ENCODE data around the gene B3GAT1.

B3GAT1 gene

DNA sequence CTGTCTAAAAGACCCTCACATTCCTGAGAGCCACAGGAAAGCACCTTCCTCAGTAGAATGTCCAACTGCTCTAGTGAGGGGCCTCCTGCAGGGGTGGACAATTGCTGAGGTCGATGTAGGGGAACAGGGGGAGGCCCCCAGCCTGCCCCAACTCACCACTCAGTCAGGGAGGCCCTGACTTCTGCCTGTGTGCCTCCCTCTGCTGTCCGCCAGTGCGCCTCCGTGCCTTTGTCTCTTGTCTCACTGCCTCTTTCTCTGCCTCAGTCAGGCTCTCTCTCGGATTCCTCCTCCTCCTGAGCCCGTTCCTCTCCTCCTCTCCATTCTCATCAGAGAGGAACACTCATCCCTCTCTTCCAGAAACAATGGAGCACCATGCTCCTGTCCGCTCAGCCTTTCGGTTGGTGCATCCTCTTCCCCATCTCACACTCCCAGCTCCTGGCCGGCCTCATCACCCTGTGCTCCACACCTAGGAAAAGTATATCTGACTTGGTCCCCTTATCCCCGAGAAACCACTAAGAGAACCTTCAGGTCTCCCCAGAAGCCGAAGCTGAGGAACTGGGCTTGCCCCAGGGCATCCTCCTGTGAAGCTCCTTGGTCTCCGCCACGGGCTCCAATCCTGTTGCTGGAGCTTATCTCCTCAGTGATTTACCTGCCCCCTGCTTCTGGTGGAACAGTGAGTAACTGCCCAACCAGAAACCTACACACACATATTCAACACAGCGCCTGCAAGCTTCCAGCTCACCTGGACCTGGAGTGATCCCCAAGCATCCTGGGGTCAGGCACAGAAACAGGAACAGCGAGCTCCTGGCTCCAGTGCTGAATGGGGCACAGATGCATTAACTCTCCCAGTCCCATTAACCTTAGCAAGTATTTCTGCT is 2.3 kb downstream of the B3GAT1 start:
- DNase-seq (ENCODE audit: low read depth, low spot score) = no peak

DNA sequence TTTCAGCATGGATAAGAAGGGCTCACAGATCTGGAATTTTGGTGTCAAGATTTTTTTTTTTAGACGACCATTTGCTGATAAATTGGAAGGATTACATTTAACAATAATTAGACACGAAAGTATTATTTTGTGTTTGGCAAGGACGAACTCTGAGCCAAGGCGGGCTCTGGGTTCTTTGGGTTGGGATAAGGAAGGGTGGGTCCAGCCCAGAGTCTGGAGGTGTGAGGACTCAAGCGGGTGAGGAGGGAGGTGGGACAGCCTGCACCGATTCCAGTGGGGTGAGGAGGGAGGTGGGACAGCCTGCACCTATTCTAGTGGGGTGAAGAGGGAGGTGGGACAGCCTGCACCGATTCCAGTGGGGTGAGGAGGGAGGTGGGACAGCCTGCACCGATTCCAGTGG is 4.1 kb downstream of the B3GAT1 start:
- no peak for DNase-seq (ENCODE audit: low read depth, low spot score)

DNA sequence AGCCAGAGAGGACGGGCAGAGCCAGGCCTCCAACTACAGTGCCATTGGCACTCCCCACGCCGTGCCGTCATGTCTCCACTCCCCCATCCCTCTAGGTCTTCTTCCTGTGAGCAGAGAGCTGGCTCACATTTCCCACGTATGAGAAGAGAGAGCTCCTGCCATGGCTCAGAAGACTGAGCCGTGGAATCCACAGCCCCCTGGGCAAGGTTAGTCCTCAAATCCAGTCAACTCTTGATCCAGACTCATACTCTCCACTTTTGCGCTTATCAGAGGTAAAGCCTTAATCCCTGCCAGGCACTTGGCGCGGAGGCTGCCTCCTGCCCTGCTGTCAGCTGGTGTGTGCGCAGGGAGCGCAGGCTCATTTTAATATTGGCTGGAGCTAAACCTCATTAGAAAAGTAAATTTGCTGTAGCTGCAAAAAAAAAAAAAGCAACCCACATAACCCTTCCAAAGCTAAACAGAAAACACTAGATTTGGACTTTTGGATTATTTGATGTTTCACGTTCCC is 4.7 kb downstream of the B3GAT1 start:
- DNase-seq (ENCODE audit: low read depth, low spot score) = no peak

DNA sequence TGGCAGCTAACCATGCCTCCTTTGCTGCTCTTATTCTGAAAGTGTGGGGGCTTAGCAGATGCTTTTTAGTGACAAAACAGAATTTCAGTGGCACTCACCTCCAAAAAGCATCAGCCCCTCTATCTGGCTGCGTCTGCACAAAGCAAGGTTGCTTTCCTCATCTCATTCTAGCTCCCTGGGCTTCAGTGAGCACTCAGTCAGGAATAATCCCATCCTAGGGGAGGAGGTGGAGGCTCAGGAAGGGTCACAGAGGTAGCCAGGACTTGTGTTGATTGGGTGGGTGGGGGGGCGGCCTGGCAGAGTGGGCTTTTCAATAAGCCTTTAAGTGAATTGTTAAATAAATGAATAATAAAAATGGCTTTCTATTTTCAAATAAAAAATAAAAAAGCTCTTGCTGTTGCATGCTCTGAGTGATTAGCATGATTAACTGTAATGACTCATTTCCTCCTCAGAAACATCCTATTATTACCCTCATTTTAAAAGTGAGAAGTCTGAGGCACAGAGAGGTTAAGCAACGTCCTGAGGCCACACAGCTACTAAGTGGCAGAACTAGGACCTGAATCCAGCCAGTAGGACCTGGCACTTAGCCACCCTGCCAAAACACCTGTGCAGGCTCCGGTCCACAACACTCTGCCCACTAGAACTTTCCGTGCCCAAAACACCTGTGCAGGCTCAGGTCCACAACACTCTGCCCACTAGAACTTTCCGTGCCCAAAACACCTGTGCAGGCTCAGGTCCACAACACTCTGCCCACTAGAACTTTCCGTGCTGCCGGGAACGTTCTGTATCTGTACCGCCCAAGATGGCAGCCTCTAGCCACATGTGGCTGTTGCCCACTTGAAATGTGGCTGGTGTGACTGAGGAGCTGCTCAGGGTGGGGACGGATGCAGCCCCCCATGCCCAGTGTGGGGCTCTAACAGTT is 5.5 kb downstream of the B3GAT1 start:
- DNase-seq (ENCODE audit: low read depth, low spot score) = no peak

DNA sequence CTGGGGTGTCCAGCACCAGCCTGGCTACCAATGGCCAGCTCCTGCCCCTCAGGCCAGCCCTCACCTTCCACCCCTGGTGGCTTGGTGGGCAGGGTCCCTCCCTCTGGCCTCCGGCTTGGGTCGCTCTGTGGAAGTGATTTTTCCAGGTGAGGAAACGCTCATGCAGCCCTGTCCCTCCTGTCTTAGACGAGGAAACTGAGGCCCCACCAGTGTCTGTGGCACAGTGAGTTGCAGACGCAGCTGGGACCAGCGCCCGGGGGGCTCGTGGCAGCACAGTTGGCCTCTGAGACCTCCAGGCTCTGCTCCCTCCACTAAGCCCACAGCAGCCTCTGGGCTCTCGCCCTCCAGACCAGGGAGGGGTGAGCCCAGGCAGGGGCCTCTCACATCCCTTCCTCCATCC is 6.2 kb downstream of the B3GAT1 start:
- no peak for DNase-seq (ENCODE audit: low read depth, low spot score)

DNA sequence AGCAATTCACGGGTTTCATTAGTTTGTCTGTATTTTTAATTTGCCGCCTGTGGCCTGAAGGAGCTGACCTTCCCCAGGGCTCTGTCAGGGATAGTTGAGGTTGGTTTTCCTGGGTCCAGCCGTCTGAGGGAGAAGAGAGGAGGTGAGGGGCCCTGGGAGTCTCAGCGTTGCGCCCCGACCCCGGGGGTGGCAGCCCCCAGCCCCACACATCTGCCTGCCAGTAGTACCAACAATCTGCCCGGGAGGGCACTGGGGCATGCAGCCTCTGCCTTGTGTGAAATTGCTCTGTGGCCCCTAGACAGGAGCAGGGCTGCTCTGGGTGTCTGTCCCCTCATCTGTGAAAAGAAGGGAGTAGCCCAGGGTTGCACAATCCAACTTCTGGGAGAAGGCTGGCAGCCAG is 6.6 kb downstream of the B3GAT1 start:
- DNase-seq (ENCODE audit: low read depth, low spot score) = no peak

DNA sequence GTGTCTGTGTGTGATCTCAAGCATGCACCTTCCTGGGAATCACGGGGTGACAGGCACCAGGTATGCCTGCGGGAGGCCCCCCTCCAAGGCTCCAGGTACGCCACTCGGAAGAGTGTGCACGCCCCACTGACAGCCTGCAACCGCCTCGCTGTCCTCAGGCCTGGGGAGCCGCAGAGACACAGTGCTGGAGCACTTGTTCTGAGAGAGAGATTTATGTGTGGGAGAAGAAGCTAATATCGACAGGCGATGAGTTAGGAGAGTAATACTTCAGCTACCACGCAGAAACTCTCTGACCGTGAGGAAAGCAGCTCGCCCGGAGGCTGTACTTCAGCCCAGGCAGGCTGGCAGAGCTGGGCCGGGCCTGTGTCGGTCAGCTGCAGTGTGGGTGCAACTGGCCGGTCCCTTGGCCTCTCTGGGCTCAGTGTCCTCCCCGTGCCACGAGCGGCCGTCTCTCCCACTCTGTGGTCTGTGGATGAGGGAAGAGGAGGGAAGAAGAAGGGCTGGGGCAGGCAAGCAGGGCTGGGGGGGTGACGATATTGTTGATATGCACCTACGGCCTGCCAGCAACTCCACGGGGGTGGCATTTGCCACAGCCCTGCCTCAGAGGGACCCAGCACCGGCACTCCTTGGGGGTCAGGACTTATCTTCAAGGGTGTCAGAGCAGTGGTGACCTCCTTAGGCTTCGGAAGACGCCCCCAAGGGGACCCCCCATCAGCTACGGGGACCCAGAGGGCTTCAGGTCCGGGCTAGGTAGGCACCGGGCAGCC is 7.3 kb downstream of the B3GAT1 start:
- DNase-seq (ENCODE audit: low read depth, low spot score) = no peak

DNA sequence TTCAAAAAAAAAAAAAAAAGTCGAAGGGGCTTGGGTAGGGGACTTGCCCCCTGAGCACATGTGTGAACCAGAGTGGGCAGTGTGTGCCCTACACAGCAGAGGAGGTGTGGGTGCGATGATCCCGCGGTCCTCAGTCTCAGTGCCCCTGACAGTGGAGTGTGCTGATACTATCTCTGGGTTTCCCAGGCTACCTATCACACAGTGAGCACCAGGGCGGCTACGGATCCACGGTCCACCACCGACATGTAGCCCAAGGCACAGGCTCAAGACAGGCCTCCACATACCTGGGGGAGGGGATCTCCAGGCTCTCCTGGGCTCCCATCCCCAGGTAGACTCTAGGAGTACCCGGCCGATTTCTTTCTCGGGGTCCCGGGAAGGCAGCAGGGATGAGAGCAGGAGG is 9.1 kb downstream of the B3GAT1 start:
- no peak for DNase-seq (ENCODE audit: low read depth, low spot score)

DNA sequence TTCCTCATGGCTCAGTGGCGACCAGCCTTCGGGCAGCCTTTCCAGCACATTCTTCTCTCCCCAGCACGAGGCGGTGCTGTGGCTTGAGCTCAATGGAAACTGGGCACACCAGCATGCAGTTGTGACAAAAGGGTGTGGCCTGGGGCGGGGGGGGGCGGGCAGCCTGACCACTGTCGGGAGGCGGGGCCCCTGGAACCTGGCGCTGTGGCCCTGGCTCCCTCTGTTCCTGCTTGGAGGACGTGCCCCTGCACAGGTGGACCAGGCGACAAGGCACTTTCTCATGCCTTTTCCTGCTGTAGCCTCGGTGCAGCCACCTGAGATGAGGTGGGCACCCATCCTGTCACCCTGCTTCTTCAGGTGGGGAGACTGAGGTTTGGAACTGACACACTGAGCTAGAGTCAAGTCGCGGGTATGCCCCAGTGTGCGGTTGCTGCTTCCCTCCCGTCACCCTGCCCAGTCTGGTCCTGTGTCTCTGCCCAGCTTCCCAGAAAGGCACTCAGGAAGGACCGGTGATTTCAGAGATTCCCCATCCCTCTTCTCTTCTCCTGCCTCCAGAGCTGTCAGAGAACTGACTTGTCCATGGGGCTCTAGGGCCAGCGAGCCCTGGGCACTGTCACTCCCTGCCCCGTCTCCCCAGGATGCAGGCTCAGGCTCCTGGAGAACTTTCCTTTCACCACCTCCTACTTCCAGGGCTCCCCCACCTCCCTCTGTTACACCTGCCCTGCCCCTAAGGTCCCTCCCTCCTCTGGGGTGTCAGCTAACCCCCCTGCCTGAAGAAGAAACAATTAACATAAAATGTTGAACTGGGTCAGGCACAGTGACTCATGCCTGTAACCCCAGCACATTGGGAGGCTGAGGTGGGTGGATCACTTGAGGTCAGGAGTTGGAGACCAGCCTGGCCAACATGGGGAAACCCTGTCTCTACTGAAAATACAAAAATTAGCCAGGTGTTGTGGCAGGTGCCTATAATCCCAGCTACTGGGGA is 9.9 kb downstream of the B3GAT1 start:
- no peak for DNase-seq (ENCODE audit: low read depth, low spot score)

DNA sequence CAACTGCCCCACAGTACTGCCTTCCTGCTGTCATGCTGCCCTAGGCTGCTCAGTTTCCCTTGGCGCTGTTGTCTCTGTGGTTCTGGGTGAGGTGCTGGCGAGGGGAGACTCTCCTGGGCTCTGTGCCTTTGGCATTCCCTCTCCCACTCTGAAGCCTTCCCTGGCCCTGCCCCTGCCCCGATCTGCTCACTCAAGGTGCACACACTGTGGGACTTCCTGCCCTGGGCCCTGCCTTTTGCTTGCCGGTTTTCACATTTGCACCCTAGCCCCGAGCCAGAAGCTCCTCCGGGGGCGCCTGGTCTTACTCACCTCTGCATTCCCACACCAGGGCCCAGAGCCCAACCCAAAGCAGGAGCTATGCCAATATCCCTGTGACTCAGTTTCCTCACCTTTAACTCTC is 12.0 kb downstream of the B3GAT1 start:
- no peak for DNase-seq (ENCODE audit: low read depth, low spot score)

DNA sequence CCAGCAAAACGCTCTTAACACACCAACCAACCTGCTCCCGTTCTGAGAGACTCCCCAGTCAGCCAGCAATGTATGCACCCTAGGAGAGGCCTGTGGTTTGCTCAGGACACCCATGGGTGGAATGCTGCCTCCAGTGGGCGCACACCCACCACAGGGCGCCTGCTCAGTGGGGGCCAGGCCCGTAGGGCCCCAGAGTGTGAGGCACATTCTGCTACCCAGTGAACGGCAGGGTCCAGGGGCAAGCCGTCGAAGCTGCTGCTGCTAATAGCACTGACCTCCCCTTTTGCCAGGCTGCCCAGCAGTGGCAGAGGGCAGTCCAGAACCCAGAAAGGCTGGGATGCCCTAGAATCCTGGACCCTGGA is 12.8 kb downstream of the B3GAT1 start:
- DNase-seq (ENCODE audit: low read depth, low spot score) = no peak

DNA sequence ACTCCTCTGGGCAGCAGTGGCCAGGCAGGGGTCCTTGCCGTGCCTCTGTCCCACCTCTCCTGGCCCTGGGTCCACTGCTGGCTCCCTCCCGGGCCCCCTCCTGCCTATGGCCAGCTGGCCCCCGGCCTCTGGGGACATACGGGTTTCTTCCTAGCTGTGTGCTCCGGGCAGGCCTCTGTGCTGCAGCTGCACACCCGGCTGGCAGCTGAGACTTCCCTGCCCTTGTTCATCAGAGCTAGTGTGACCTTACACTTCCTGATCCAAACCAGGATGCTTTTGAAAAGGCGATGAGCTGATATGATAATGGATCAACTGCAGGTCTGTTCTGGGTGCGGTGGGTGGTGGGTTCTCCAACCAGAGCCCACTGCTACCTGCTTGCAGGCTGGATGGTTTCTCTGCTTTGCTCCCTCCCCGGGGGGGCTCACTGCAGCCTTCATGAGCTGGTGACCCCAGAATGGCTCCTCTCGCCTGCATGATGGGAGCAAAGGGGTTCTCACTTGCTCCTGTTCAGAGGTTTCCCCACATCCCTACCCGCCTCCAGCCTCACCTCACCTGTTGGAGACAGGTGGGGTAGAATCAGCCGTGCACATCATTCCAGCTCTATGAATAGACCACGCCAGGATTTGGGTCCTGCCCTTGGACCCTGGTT is 13.3 kb downstream of the B3GAT1 start:
- DNase-seq (ENCODE audit: low read depth, low spot score) = no peak

DNA sequence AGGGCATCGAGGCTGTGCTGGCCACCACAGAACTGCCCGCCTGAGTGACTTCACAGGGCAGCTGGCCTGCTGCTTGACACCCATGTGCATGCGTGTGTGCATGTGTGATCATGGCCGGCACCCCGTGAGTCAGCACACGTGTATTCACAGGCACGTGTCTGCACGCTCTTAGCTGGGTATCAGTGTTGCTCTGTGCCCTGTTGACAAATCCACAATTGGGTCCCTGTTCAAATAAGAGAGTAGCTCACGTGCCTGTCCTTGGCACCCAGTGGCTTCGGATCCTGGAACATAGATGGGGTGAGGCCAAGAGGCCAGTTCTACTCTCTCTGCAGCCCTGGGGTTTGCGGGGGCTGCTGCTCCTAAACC is 14.0 kb downstream of the B3GAT1 start:
- DNase-seq (ENCODE audit: low read depth, low spot score) = no peak

DNA sequence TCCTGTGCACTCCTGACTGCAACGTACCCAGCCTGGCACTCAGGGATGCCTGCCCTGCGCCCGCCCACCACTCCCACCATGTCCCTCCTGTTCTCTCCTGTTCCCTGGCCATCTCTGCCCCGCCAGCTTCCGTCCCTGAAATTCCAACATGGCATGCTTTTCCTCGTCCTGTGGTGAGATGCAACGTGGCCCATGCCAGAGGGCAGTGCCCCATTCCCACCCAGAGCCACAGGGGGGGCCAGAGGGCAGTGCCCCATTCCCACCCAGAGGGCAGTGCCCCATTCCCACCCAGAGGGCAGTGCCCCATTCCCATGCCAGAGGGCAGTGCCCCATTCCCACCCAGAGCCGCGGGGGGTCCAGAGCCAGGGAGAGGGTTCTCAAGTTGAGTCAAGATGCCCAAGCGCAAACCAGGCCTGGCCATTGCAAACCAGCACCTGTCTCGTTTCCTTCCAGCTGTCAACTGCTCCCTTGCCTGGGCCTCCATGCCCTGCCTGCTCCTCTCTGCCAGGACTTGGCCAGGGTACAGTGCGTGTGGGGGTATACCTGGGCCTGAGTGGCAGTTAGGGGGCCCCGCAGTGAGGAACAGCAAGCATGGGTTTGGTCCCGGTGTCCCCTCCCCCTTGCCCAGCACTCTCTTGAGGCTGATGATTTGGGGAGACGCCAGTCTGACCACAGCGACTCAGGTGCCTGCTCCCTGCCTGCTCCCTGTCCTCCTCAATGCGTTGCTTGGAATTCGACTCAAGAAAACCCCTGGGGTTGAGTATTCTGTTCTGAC is 14.6 kb downstream of the B3GAT1 start:
- DNase-seq (ENCODE audit: low read depth, low spot score) = no peak

DNA sequence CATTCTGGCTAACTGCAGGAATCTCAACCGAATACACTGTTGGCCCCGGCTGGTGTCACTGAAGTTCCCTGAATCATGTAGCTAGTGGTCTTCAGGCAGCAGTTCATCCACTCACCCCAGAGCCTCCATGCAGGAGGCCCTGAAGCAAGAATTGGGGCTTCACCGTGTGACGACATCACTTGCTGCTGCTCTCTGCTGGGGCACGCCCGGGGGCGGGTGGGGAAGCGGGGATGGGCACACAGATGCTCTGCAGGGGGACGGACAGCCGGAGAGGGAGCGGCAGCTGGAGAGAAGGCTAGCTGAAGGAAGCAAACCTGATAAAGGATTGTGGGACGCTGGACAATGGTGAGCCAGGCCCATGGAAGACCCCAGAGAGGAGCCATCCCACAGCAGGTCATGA is 17.0 kb downstream of the B3GAT1 start:
- no peak for DNase-seq (ENCODE audit: low read depth, low spot score)

DNA sequence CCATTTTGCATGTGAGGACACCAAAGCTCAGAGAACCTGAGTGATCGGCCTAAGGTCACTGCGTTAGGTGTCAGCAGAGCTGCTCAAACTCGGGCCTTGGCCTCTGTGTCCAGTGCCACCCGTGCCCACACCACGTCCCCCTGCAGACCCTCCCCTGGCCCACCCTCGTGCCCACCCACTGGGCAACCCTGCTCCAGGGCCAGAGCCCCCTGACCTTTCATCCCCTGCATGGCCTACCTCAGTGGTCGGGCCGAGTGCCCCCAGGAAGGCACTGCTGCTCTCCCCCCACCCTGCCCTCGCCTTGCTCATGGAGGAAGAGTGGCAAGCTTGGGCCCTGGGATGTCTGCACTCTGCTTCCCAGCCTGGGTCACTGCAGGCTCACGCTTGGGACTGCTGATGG is 17.7 kb downstream of the B3GAT1 start:
- DNase-seq (ENCODE audit: low read depth, low spot score) = no peak

DNA sequence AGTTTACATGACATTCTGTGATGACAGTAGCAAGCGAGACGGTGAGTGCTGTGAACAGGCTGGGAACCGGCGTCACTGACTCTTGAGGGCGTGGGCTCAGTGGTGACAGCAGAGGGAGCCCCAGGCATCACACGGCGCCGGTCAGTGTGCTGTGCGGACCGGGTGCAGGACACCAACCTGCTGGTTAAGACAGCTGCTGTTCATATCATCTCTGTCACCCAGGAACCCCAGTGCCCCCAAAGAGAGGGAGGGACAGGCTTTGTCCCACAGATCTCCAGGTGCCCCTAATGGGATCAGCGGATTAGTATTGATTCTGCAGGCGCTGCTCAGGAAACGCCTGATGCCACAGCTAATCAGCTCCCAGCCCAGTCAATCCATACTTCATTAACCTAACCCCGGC is 18.4 kb downstream of the B3GAT1 start:
- no peak for DNase-seq (ENCODE audit: low read depth, low spot score)

DNA sequence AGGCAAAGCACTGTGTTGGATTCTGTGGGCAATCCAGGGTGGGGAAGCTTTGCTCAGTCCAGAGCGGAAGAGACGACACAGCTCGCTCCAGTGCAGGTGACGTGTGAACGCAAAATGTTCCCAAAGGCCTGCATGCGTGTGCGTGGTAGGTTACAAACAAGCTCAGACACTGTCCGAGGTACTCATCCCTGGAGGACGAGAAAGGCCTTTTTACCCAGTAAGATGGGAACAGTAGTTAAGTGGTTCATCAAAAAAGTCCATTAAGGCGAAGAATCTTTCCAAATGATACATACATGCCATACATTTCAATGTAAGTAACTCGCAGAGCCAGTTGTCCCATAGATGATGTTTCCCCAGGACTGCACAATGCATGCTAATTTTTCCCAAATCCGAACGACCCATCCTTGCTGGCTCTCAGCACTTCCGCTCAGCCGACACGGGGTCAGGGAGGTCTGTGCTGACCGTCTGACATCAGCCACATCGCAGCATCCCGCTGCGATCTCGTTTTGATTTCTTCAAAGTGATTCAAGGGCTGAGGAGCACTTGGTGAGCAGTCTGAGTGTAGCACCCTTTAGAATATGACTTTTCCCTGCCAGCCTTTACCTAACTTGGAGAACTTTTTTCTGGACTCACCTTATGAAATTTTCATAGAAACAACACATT is 19.0 kb downstream of the B3GAT1 start:
- no peak for DNase-seq (ENCODE audit: low read depth, low spot score)

DNA sequence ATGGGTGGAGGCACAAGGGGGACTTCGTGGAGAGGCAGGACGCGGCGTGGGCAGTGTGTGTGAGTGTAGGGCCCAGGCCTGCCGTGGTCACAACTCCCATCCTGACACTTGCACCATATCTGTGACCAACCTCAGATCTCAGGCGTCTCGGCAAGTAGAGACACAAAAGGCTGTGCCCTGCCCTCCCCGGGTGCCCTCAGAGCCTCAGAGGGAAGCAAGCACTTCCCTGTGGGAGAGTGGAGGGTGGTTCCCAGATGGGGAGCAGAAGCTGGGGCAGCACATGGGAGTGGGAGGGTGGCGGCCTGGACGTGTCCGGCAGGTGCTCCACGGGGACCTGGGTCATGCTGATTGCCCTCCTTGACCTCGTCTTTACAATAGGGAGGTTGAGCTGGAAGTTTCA is 20.4 kb downstream of the B3GAT1 start:
- no peak for DNase-seq (ENCODE audit: low read depth, low spot score)

Measured in brain pericyte (primary cell).